ENCODE results near the gene ZNRF2.

ZNRF2 gene

GRCh38 chr7:30269490-30269889, 14.9 kb upstream of the ZNRF2 start:
- no peak overlapping the region for H2AK5ac ChIP-seq (ENCODE audit: low read depth, low read length)
- DNase-seq (ENCODE audit: low spot score) = no peak
- H3K4me1 ChIP-seq (ENCODE audit: control insufficient read depth in 2 of 2, insufficient read depth in 1 of 2, low read depth in 1 of 2, low read length in 2 of 2) = no peaks in the 10 kb centered on the region
- no peak overlapping the region for H3K23ac ChIP-seq (ENCODE audit: low read depth, low read length, poor library complexity)
- no peaks in the 10 kb centered on the region for H3K9me3 ChIP-seq (replicated peaks in 1 of 2; ENCODE audit: control insufficient read depth in 2 of 2, insufficient read depth in 1 of 2, low read depth in 1 of 2, low read length in 2 of 2)
- H3K79me1 ChIP-seq (ENCODE audit: low read depth, low read length) = no peaks in the 10 kb centered on the region
- H4K91ac ChIP-seq (ENCODE audit: low read depth, low read length, poor library complexity) = no peak overlapping the region
- H2BK120ac ChIP-seq (ENCODE audit: low read depth, low read length) = no peak overlapping the region
- no peak overlapping the region for H2BK5ac ChIP-seq (ENCODE audit: low read length)
- WGBS, 2 donors (ENCODE audit: extremely low coverage in 2 of 2, insufficient read length in 2 of 2, insufficient replicate concordance in 1 of 2) = no CpG with 5 or more reads among the region's 2 CpGs
- H3K4me3 ChIP-seq (ENCODE audit: low read length in 2 of 2) = no peak overlapping the region
- H3K4me2 ChIP-seq (ENCODE audit: insufficient read depth, low read length, poor library complexity, severe bottlenecking) = no peak overlapping the region
- H2AFZ ChIP-seq (ENCODE audit: low read length) = no peak overlapping the region
- H3K27me3 ChIP-seq (ENCODE audit: control insufficient read depth in 3 of 3, insufficient read depth in 3 of 3, low read depth in 1 of 3, low read length in 3 of 3) = peaks cover 0 to 33% (median 2%) of the 10 kb centered on the region in 3 experiments
- no peak overlapping the region for H3K9ac ChIP-seq (ENCODE audit: low read depth, low read length, poor library complexity)
- no peak overlapping the region for H4K8ac ChIP-seq (ENCODE audit: low read depth, low read length)
- no peak overlapping the region for H2BK15ac ChIP-seq (ENCODE audit: low read length)
- no peak overlapping the region for H3K14ac ChIP-seq (ENCODE audit: low read length)
- H3K18ac ChIP-seq (ENCODE audit: low read length) = no peak overlapping the region
- H3K4ac ChIP-seq (ENCODE audit: low read length) = no peak overlapping the region
- H3K36me3 ChIP-seq (replicated peaks in 1 of 2; ENCODE audit: control insufficient read depth in 2 of 2, insufficient read depth in 2 of 2, low read length in 2 of 2) = no peaks in the 10 kb centered on the region
- H3K27ac ChIP-seq (replicated peaks; ENCODE audit: low read length) = no peak overlapping the region
- no peak overlapping the region for H2BK12ac ChIP-seq (ENCODE audit: low read length)

DNA sequence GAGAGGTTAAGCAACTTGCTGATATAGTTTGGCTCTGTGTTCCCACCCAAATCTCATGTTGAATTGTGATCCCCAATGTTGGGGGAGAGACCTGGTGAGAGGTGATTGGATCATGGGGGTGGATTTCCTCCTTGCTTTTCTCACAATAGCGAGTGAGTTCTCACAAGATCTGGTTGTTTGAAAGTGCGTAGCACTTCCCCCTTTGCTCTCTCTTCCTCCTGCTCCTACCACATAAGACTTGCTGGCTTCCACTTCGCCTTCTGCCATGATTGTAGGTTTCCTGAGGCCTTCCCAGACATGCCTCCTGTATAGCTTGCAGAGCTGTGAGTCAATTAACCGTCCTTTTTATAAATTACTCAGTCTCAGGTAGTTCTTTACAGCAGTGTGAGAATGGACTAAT, 13.5 kb upstream of the ZNRF2 start:
- H2BK12ac ChIP-seq (ENCODE audit: low read length) = no peak overlapping the region
- no peak overlapping the region for H2BK120ac ChIP-seq (ENCODE audit: low read depth, low read length)
- no peak overlapping the region for H2AFZ ChIP-seq (ENCODE audit: low read length)
- no peak overlapping the region for H3K4me2 ChIP-seq (ENCODE audit: insufficient read depth, low read length, poor library complexity, severe bottlenecking)
- no peak overlapping the region for H3K14ac ChIP-seq (ENCODE audit: low read length)
- no peaks in the 10 kb centered on the region for H3K79me1 ChIP-seq (ENCODE audit: low read depth, low read length)
- no peak overlapping the region for H4K91ac ChIP-seq (ENCODE audit: low read depth, low read length, poor library complexity)
- H3K4me1 ChIP-seq (ENCODE audit: control insufficient read depth in 2 of 2, insufficient read depth in 1 of 2, low read depth in 1 of 2, low read length in 2 of 2) = no peaks in the 10 kb centered on the region
- H3K18ac ChIP-seq (ENCODE audit: low read length) = no peak overlapping the region
- peaks cover 0 to 33% (median 2%) of the 10 kb centered on the region in 3 experiments for H3K27me3 ChIP-seq (ENCODE audit: control insufficient read depth in 3 of 3, insufficient read depth in 3 of 3, low read depth in 1 of 3, low read length in 3 of 3)
- no peak overlapping the region for H3K4ac ChIP-seq (ENCODE audit: low read length)
- H3K23ac ChIP-seq (ENCODE audit: low read depth, low read length, poor library complexity) = no peak overlapping the region
- H3K27ac ChIP-seq (replicated peaks; ENCODE audit: low read length) = no peak overlapping the region
- no peak overlapping the region for H3K9ac ChIP-seq (ENCODE audit: low read depth, low read length, poor library complexity)
- H4K8ac ChIP-seq (ENCODE audit: low read depth, low read length) = no peak overlapping the region
- no peak for DNase-seq (ENCODE audit: low spot score)
- no peaks in the 10 kb centered on the region for H3K36me3 ChIP-seq (replicated peaks in 1 of 2; ENCODE audit: control insufficient read depth in 2 of 2, insufficient read depth in 2 of 2, low read length in 2 of 2)
- H3K4me3 ChIP-seq (ENCODE audit: low read length in 2 of 2) = no peak overlapping the region
- no peaks in the 10 kb centered on the region for H3K9me3 ChIP-seq (replicated peaks in 1 of 2; ENCODE audit: control insufficient read depth in 2 of 2, insufficient read depth in 1 of 2, low read depth in 1 of 2, low read length in 2 of 2)
- no peak overlapping the region for H2AK5ac ChIP-seq (ENCODE audit: low read depth, low read length)
- H2BK5ac ChIP-seq (ENCODE audit: low read length) = no peak overlapping the region
- WGBS, 2 donors (ENCODE audit: extremely low coverage in 2 of 2, insufficient read length in 2 of 2, insufficient replicate concordance in 1 of 2) = no CpG with 5 or more reads among the region's 4 CpGs
- H2BK15ac ChIP-seq (ENCODE audit: low read length) = no peak overlapping the region

DNA sequence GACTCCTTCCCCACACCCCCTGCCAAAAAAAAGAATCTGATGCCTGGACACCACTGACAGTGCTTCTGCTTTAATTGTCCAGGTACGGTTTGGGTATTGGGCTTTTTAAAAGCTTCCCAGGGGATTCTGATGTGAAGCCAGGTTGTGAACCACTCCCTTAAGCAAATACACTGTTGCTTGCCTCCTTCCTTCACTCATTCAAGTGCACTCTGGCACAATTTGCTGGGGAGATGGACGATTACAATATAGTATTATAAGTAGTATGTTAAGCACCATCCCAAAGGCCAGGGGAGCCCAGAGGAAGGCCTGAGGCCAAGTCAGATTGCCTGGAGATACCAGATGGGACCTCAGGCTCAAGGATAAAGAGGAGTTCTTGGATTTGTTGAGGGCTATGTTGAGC, 12.3 kb upstream of the ZNRF2 start:
- H3K9me3 ChIP-seq (replicated peaks in 1 of 2; ENCODE audit: control insufficient read depth in 2 of 2, insufficient read depth in 1 of 2, low read depth in 1 of 2, low read length in 2 of 2) = no peaks in the 10 kb centered on the region
- H3K4ac ChIP-seq (ENCODE audit: low read length) = no peak overlapping the region
- H3K18ac ChIP-seq (ENCODE audit: low read length) = no peak overlapping the region
- H3K14ac ChIP-seq (ENCODE audit: low read length) = no peak overlapping the region
- H2AK5ac ChIP-seq (ENCODE audit: low read depth, low read length) = no peak overlapping the region
- no peak overlapping the region for H3K27ac ChIP-seq (replicated peaks; ENCODE audit: low read length)
- no peaks in the 10 kb centered on the region for H3K79me1 ChIP-seq (ENCODE audit: low read depth, low read length)
- no peaks in the 10 kb centered on the region for H3K4me1 ChIP-seq (ENCODE audit: control insufficient read depth in 2 of 2, insufficient read depth in 1 of 2, low read depth in 1 of 2, low read length in 2 of 2)
- no peak overlapping the region for H3K9ac ChIP-seq (ENCODE audit: low read depth, low read length, poor library complexity)
- no peak overlapping the region for H2BK5ac ChIP-seq (ENCODE audit: low read length)
- no peak overlapping the region for H3K4me3 ChIP-seq (ENCODE audit: low read length in 2 of 2)
- no peak overlapping the region for H4K8ac ChIP-seq (ENCODE audit: low read depth, low read length)
- no peaks in the 10 kb centered on the region for H3K36me3 ChIP-seq (replicated peaks in 1 of 2; ENCODE audit: control insufficient read depth in 2 of 2, insufficient read depth in 2 of 2, low read length in 2 of 2)
- H2BK15ac ChIP-seq (ENCODE audit: low read length) = no peak overlapping the region
- peaks cover 0 to 33% (median 2%) of the 10 kb centered on the region in 3 experiments for H3K27me3 ChIP-seq (ENCODE audit: control insufficient read depth in 3 of 3, insufficient read depth in 3 of 3, low read depth in 1 of 3, low read length in 3 of 3)
- WGBS, 2 donors (ENCODE audit: extremely low coverage in 2 of 2, insufficient read length in 2 of 2, insufficient replicate concordance in 1 of 2) = no CpG with 5 or more reads among the region's 2 CpGs
- H2AFZ ChIP-seq (ENCODE audit: low read length) = no peak overlapping the region
- no peak overlapping the region for H2BK120ac ChIP-seq (ENCODE audit: low read depth, low read length)
- no peak overlapping the region for H3K23ac ChIP-seq (ENCODE audit: low read depth, low read length, poor library complexity)
- no peak overlapping the region for H2BK12ac ChIP-seq (ENCODE audit: low read length)
- DNase-seq (ENCODE audit: low spot score) = no peak
- H4K91ac ChIP-seq (ENCODE audit: low read depth, low read length, poor library complexity) = no peak overlapping the region
- no peak overlapping the region for H3K4me2 ChIP-seq (ENCODE audit: insufficient read depth, low read length, poor library complexity, severe bottlenecking)

- H4K8ac ChIP-seq (ENCODE audit: low read depth, low read length) = no peak overlapping the region
- no peak overlapping the region for H4K91ac ChIP-seq (ENCODE audit: low read depth, low read length, poor library complexity)
Measured at GRCh38 chr7:30273552-30273951, 10.8 kb upstream of the ZNRF2 start.

More at GRCh38 chr7:30273552-30273951, 10.8 kb upstream of the ZNRF2 start:
- H3K9me3 ChIP-seq (replicated peaks in 1 of 2; ENCODE audit: control insufficient read depth in 2 of 2, insufficient read depth in 1 of 2, low read depth in 1 of 2, low read length in 2 of 2) = no peaks in the 10 kb centered on the region
- WGBS, 2 donors (ENCODE audit: extremely low coverage in 2 of 2, insufficient read length in 2 of 2, insufficient replicate concordance in 1 of 2) = no CpG with 5 or more reads among the region's 2 CpGs
- no peak overlapping the region for H2AK5ac ChIP-seq (ENCODE audit: low read depth, low read length)
- H3K27me3 ChIP-seq (ENCODE audit: control insufficient read depth in 3 of 3, insufficient read depth in 3 of 3, low read depth in 1 of 3, low read length in 3 of 3) = peaks cover 0 to 43% (median 2%) of the 10 kb centered on the region in 3 experiments
- H2BK15ac ChIP-seq (ENCODE audit: low read length) = no peak overlapping the region
- H3K18ac ChIP-seq (ENCODE audit: low read length) = no peak overlapping the region
- no peak overlapping the region for H3K9ac ChIP-seq (ENCODE audit: low read depth, low read length, poor library complexity)
- H3K23ac ChIP-seq (ENCODE audit: low read depth, low read length, poor library complexity) = no peak overlapping the region
- DNase-seq (ENCODE audit: low spot score) = no peak
- no peak overlapping the region for H3K4ac ChIP-seq (ENCODE audit: low read length)
- no peak overlapping the region for H3K27ac ChIP-seq (replicated peaks; ENCODE audit: low read length)
- no peak overlapping the region for H2AFZ ChIP-seq (ENCODE audit: low read length)
- H2BK5ac ChIP-seq (ENCODE audit: low read length) = no peak overlapping the region
- no peaks in the 10 kb centered on the region for H3K4me1 ChIP-seq (ENCODE audit: control insufficient read depth in 2 of 2, insufficient read depth in 1 of 2, low read depth in 1 of 2, low read length in 2 of 2)
- no peak overlapping the region for H3K14ac ChIP-seq (ENCODE audit: low read length)
- no peaks in the 10 kb centered on the region for H3K36me3 ChIP-seq (replicated peaks in 1 of 2; ENCODE audit: control insufficient read depth in 2 of 2, insufficient read depth in 2 of 2, low read length in 2 of 2)
- no peak overlapping the region for H3K4me3 ChIP-seq (ENCODE audit: low read length in 2 of 2)
- no peak overlapping the region for H2BK120ac ChIP-seq (ENCODE audit: low read depth, low read length)
- no peak overlapping the region for H2BK12ac ChIP-seq (ENCODE audit: low read length)
- H3K4me2 ChIP-seq (ENCODE audit: insufficient read depth, low read length, poor library complexity, severe bottlenecking) = no peak overlapping the region
- H3K79me1 ChIP-seq (ENCODE audit: low read depth, low read length) = no peaks in the 10 kb centered on the region
